ENCODE data around the gene HTRA3. TPM values are rescaled to one million over a fixed set of nuclear protein-coding genes. Genes with fewer than 3 reads are reported as not detected.

HTRA3 gene
- total RNA-seq, 1 donor from 2014 or later: 3.5 TPM

- TF ChIP-seq CTCF (IDR thresholded peaks at IDR 0.05): no peak
- DNase-seq (ENCODE audit: low spot score): no peak
- no peaks in the 10 kb centered on the region for H3K36me3 Mint-ChIP-seq (ENCODE audit: low read depth)
- H3K4me1 Mint-ChIP-seq (ENCODE audit: low read depth): no peaks in the 10 kb centered on the region
- no peak overlapping the region for H3K4me3 Mint-ChIP-seq (ENCODE audit: unreplicated experiment)
- peaks cover 6% of the 10 kb centered on the region for H3K27me3 Mint-ChIP-seq (ENCODE audit: low read depth)
- no peaks in the 10 kb centered on the region for H3K9me3 Mint-ChIP-seq (ENCODE audit: low read depth)
- H3K27ac Mint-ChIP-seq (ENCODE audit: unreplicated experiment): no peak overlapping the region
Observed at GRCh38 chr4:8248091-8248490, 21.5 kb upstream of the HTRA3 start.

- no peak for DNase-seq (ENCODE audit: low spot score)
- H3K27ac Mint-ChIP-seq (ENCODE audit: unreplicated experiment): no peak overlapping the region
- H3K9me3 Mint-ChIP-seq (ENCODE audit: low read depth): no peaks in the 10 kb centered on the region
- H3K4me3 Mint-ChIP-seq (ENCODE audit: unreplicated experiment): no peak overlapping the region
- peaks cover 6% of the 10 kb centered on the region for H3K27me3 Mint-ChIP-seq (ENCODE audit: low read depth)
- no peak for TF ChIP-seq CTCF (IDR thresholded peaks at IDR 0.05)
- H3K4me1 Mint-ChIP-seq (ENCODE audit: low read depth): no peaks in the 10 kb centered on the region
- H3K36me3 Mint-ChIP-seq (ENCODE audit: low read depth): no peaks in the 10 kb centered on the region
Observed at GRCh38 chr4:8250227-8250626, 19.3 kb upstream of the HTRA3 start.

- Mint-ChIP-seq H3K27ac (ENCODE audit: unreplicated experiment) (no peak overlapping the region), H3K4me3 (ENCODE audit: unreplicated experiment) (no peak overlapping the region), H3K4me1 (ENCODE audit: low read depth) (peaks cover 2% of the 10 kb centered on the region), H3K9me3 (ENCODE audit: low read depth) (no peaks in the 10 kb centered on the region), H3K27me3 (ENCODE audit: low read depth) (peaks cover 6% of the 10 kb centered on the region), H3K36me3 (ENCODE audit: low read depth) (no peaks in the 10 kb centered on the region)
- TF ChIP-seq CTCF (IDR thresholded peaks at IDR 0.05): no peak
- no peak for DNase-seq (ENCODE audit: low spot score)
Observed at GRCh38 chr4:8250637-8251036, 18.9 kb upstream of the HTRA3 start.

GRCh38 chr4:8251110-8251883, 18.3 kb upstream of the HTRA3 start:
- Mint-ChIP-seq H3K27ac (ENCODE audit: unreplicated experiment) (no peak overlapping the region), H3K36me3 (ENCODE audit: low read depth) (no peaks in the 10 kb centered on the region)
- no peak for TF ChIP-seq CTCF (IDR thresholded peaks at IDR 0.05)

GRCh38 chr4:8252301-8253173, 17.0 kb upstream of the HTRA3 start:
- no peak overlapping the region for H3K4me3 Mint-ChIP-seq (ENCODE audit: unreplicated experiment)
- H3K9me3 Mint-ChIP-seq (ENCODE audit: low read depth): no peaks in the 10 kb centered on the region
- no peak overlapping the region for H3K27ac Mint-ChIP-seq (ENCODE audit: unreplicated experiment)
- peaks cover 6% of the 10 kb centered on the region for H3K27me3 Mint-ChIP-seq (ENCODE audit: low read depth)
- peaks cover 11% of the 10 kb centered on the region for H3K4me1 Mint-ChIP-seq (ENCODE audit: low read depth)
- no peak for DNase-seq (ENCODE audit: low spot score)
- no peak for TF ChIP-seq CTCF (IDR thresholded peaks at IDR 0.05)
- H3K36me3 Mint-ChIP-seq (ENCODE audit: low read depth): no peaks in the 10 kb centered on the region

More at GRCh38 chr4:8251110-8251883, 18.3 kb upstream of the HTRA3 start:
- Mint-ChIP-seq H3K27me3 (ENCODE audit: low read depth) (peaks cover 6% of the 10 kb centered on the region), H3K4me3 (ENCODE audit: unreplicated experiment) (no peak overlapping the region), H3K4me1 (ENCODE audit: low read depth) (peaks cover 8% of the 10 kb centered on the region), H3K9me3 (ENCODE audit: low read depth) (no peaks in the 10 kb centered on the region)
- DNase-seq (ENCODE audit: low spot score): no peak

Measured in chondrocyte (in vitro differentiated cells).